ENCODE results near the gene ZBED2.
"Not testable (repeated sequence)": the region's sequence is repeated elsewhere in the genome, so short reads cannot be mapped to it uniquely, and the experiment has no call there.

ZBED2 gene

GRCh38 chr3:111570404-111571030 is 24.6 kb downstream of the ZBED2 start:
- H3K27me3 ChIP-seq (ENCODE audit: control insufficient read depth, insufficient read depth, low read length), result no peaks in the 10 kb centered on the region
- H3K36me3 ChIP-seq (ENCODE audit: control insufficient read depth, insufficient read depth, low read length), result no peaks in the 10 kb centered on the region
- no peak overlapping the region for H3K4me3 ChIP-seq (ENCODE audit: low read depth, low read length)
- no peaks in the 10 kb centered on the region for H3K9me3 ChIP-seq (ENCODE audit: control insufficient read depth, insufficient read depth, low read length)
- H3K9ac ChIP-seq (ENCODE audit: low read depth, low read length), result no peak overlapping the region
- no peaks in the 10 kb centered on the region for H3K4me1 ChIP-seq (ENCODE audit: control insufficient read depth, insufficient read depth, low read length)

DNA sequence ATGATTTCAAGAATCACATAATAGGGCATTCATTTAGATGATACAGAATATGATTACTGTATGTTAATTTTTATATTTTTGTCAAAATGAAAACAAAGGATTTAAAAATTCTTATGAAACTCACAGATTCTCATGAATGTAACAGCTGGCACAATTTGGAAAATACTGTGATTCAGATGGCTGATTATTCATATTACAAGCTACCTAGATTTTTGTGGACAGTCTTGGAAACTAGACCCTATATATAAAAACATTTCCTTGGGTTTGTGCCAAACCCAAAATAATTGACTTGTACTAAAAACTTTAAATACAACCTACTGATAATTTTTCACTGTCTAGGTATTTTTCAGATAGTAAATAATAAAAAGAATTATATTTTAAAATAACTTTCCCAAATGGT is 26.2 kb downstream of the ZBED2 start:
- Histone ChIP-seq H3K27me3 (ENCODE audit: control insufficient read depth, insufficient read depth, low read length) (no peaks in the 10 kb centered on the region), H3K9ac (ENCODE audit: low read depth, low read length) (no peak overlapping the region), H3K9me3 (ENCODE audit: control insufficient read depth, insufficient read depth, low read length) (no peaks in the 10 kb centered on the region), H3K4me3 (ENCODE audit: low read depth, low read length) (no peak overlapping the region), H3K36me3 (ENCODE audit: control insufficient read depth, insufficient read depth, low read length) (no peaks in the 10 kb centered on the region), H3K4me1 (ENCODE audit: control insufficient read depth, insufficient read depth, low read length) (no peaks in the 10 kb centered on the region)

DNA sequence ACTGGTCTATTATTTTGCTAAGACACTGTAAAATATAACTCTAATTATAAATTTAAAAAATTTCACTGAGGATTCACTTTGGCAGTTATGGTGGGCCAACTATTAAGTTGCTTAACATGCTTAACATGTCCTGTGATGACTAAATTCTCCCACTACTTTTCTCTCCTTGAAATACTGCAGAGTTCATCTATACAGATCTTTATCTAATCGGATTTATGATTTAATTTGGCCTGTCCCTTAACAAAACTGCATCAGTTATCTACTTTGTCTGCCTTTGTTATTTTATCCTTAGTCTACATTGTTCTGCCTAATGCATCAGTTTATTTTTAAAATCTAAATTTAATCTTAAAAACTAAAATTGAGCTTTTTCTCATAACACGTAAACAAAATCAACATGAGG is 26.8 kb downstream of the ZBED2 start:
- H3K4me3 ChIP-seq (ENCODE audit: low read depth, low read length), result no peak overlapping the region
- no peaks in the 10 kb centered on the region for H3K36me3 ChIP-seq (ENCODE audit: control insufficient read depth, insufficient read depth, low read length)
- H3K4me1 ChIP-seq (ENCODE audit: control insufficient read depth, insufficient read depth, low read length), result no peaks in the 10 kb centered on the region
- H3K27me3 ChIP-seq (ENCODE audit: control insufficient read depth, insufficient read depth, low read length), result no peaks in the 10 kb centered on the region
- no peaks in the 10 kb centered on the region for H3K9me3 ChIP-seq (ENCODE audit: control insufficient read depth, insufficient read depth, low read length)
- H3K9ac ChIP-seq (ENCODE audit: low read depth, low read length), result no peak overlapping the region

GRCh38 chr3:111566844-111567243 is 28.3 kb downstream of the ZBED2 start:
- H3K27me3 ChIP-seq (ENCODE audit: control insufficient read depth, insufficient read depth, low read length), result no peaks in the 10 kb centered on the region

DNA sequence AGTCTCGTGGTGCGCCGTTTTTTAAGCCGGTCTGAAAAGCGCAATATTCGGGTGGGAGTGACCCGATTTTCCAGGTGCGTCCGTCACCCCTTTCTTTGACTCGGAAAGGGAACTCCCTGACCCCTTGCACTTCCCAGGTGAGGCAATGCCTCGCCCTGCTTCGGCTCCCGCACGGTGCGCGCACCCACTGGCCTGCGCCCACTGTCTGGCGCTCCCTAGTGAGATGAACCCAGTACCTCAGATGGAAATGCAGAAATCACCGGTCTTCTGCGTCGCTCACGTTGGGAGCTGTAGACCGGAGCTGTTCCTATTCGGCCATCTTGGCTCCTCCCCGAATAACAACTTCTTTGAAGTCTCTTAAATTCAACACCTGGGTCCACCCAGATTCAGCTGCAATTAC is 33.2 kb downstream of the ZBED2 start:
- H3K4me3 ChIP-seq (ENCODE audit: low read depth, low read length), result peak overlapping the region; percentile 9
- H3K9ac ChIP-seq (ENCODE audit: low read depth, low read length); H3K9me3 ChIP-seq (ENCODE audit: control insufficient read depth, insufficient read depth, low read length); H3K4me1 ChIP-seq (ENCODE audit: control insufficient read depth, insufficient read depth, low read length); H3K36me3 ChIP-seq (ENCODE audit: control insufficient read depth, insufficient read depth, low read length); H3K27me3 ChIP-seq (ENCODE audit: control insufficient read depth, insufficient read depth, low read length): not testable (repeated sequence)

More at GRCh38 chr3:111566844-111567243, 28.3 kb downstream of the ZBED2 start:
- Histone ChIP-seq H3K4me3 (ENCODE audit: low read depth, low read length) (no peak overlapping the region), H3K9ac (ENCODE audit: low read depth, low read length) (no peak overlapping the region), H3K4me1 (ENCODE audit: control insufficient read depth, insufficient read depth, low read length) (no peaks in the 10 kb centered on the region), H3K9me3 (ENCODE audit: control insufficient read depth, insufficient read depth, low read length) (peaks cover 5% of the 10 kb centered on the region), H3K36me3 (ENCODE audit: control insufficient read depth, insufficient read depth, low read length) (no peaks in the 10 kb centered on the region)

- no peak overlapping the region for H3K9ac ChIP-seq (ENCODE audit: low read depth, low read length)
- no peak overlapping the region for H3K4me3 ChIP-seq (ENCODE audit: low read depth, low read length)
- H3K4me1 ChIP-seq (ENCODE audit: control insufficient read depth, insufficient read depth, low read length), result peaks cover 8% of the 10 kb centered on the region
- H3K27me3 ChIP-seq (ENCODE audit: control insufficient read depth, insufficient read depth, low read length), result no peaks in the 10 kb centered on the region
- H3K9me3 ChIP-seq (ENCODE audit: control insufficient read depth, insufficient read depth, low read length), result no peaks in the 10 kb centered on the region
- no peaks in the 10 kb centered on the region for H3K36me3 ChIP-seq (ENCODE audit: control insufficient read depth, insufficient read depth, low read length)
Measured at GRCh38 chr3:111548756-111549155, 46.4 kb downstream of the ZBED2 start.

GRCh38 chr3:111548092-111548491 is 47.1 kb downstream of the ZBED2 start:
- Histone ChIP-seq H3K4me3 (ENCODE audit: low read depth, low read length) (no peak overlapping the region), H3K27me3 (ENCODE audit: control insufficient read depth, insufficient read depth, low read length) (no peaks in the 10 kb centered on the region), H3K9ac (ENCODE audit: low read depth, low read length) (no peak overlapping the region), H3K4me1 (ENCODE audit: control insufficient read depth, insufficient read depth, low read length) (peaks cover 8% of the 10 kb centered on the region), H3K36me3 (ENCODE audit: control insufficient read depth, insufficient read depth, low read length) (no peaks in the 10 kb centered on the region), H3K9me3 (ENCODE audit: control insufficient read depth, insufficient read depth, low read length) (no peaks in the 10 kb centered on the region)

- Histone ChIP-seq H3K36me3 (ENCODE audit: control insufficient read depth, insufficient read depth, low read length) (no peaks in the 10 kb centered on the region), H3K4me3 (ENCODE audit: low read depth, low read length) (no peak overlapping the region), H3K9me3 (ENCODE audit: control insufficient read depth, insufficient read depth, low read length) (no peaks in the 10 kb centered on the region), H3K4me1 (ENCODE audit: control insufficient read depth, insufficient read depth, low read length) (peaks cover 8% of the 10 kb centered on the region), H3K27me3 (ENCODE audit: control insufficient read depth, insufficient read depth, low read length) (no peaks in the 10 kb centered on the region), H3K9ac (ENCODE audit: low read depth, low read length) (no peak overlapping the region)
Measured at GRCh38 chr3:111547631-111548030, 47.5 kb downstream of the ZBED2 start.

- H3K4me3 ChIP-seq (ENCODE audit: low read depth, low read length), result no peak overlapping the region
- no peaks in the 10 kb centered on the region for H3K36me3 ChIP-seq (ENCODE audit: control insufficient read depth, insufficient read depth, low read length)
- no peak overlapping the region for H3K9ac ChIP-seq (ENCODE audit: low read depth, low read length)
- peaks cover 8% of the 10 kb centered on the region for H3K4me1 ChIP-seq (ENCODE audit: control insufficient read depth, insufficient read depth, low read length)
- H3K27me3 ChIP-seq (ENCODE audit: control insufficient read depth, insufficient read depth, low read length), result no peaks in the 10 kb centered on the region
- no peaks in the 10 kb centered on the region for H3K9me3 ChIP-seq (ENCODE audit: control insufficient read depth, insufficient read depth, low read length)
Measured at GRCh38 chr3:111545349-111545748, 49.8 kb downstream of the ZBED2 start.
